GM19239 (cell line): ENCODE data around the gene RELN.

ENCODE experiments used
- DNase-seq: peaks from one replicate; pipeline ENCODE4 v3.0.0; 2011; ENCODE audit warnings: low spot score; ENCODE audit not compliant: insufficient read length
- FAIRE-seq: peaks from 2 replicates; lab custom pipeline; 2011; peaks lifted over from hg19 to GRCh38; lab: Jason Lieb, UNC

The RELN gene

DNA sequence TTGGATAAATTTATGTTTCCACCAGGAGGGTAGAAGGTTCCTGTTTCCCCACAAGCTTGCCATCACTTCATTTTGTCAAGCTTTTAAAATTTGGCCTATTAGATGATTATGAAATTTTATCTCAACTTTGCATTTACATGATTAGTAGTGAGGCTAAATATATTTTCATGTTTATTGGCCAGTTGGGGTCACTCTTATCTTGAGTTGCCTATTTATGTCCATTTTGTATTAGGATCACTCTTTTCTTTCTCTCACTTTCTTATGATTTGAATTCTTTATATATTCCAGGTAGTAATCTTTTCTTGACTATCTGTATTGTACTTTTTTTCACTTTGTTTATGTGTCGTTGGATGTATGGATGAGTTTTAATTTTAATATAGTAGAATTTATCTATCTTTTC is 324.9 kb downstream of the RELN start:
- FAIRE-seq = no peak

GRCh38 chr7:103660455-103661371 is 328.7 kb downstream of the RELN start:
- DNase-seq (no peak), FAIRE-seq (no peak)

More for the DNA sequence above, 324.9 kb downstream of the RELN start:
- no peak for DNase-seq

DNA sequence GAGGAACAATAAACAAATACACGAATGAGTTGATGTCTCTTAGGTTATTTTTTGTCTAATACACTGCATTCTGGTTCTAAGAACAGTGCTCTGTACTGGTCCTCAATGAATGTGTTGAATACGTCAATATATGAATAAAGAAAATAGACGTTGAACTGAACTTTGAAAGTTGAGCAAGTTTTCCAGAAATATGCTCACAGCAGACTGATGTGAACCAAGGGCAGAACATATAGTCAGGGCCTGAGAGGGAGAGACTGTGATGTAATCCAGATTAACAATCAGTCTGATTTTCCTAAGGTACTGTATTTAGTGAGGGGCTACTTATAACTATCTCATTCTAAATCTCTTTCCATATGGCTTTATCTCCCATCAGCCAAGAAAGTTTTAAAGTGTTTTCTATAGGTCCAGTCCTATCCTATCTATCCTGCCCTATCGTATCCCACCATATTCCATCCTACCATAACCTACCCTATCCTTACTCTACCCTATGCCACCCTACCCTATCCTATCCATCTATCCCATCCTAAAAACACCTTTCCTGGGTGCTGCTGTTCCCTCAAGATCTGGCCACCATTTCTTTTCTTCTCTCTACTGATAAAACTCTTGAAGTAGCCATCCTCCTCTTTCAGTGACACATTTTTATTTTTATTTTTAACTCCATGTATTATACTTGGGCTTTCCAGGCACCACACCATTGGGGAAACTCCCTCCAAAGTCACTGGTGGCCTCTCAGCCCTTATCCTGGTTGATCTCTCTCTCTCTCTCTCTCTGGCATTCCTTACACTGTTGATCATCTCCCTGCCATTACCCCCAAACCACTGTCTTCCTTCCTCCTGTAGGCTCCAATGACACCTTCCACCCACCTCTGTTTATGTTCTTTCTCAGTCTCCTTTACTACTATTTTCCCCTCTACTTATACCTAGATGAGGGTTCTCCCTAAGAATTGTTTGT is 331.1 kb downstream of the RELN start:
- DNase-seq (no peak), FAIRE-seq (no peak)

GRCh38 chr7:103657474-103657894 is 332.0 kb downstream of the RELN start:
- no peak for FAIRE-seq
- DNase-seq = no peak

GRCh38 chr7:103656221-103656620 is 333.2 kb downstream of the RELN start:
- FAIRE-seq (no peak), DNase-seq (no peak)

DNA sequence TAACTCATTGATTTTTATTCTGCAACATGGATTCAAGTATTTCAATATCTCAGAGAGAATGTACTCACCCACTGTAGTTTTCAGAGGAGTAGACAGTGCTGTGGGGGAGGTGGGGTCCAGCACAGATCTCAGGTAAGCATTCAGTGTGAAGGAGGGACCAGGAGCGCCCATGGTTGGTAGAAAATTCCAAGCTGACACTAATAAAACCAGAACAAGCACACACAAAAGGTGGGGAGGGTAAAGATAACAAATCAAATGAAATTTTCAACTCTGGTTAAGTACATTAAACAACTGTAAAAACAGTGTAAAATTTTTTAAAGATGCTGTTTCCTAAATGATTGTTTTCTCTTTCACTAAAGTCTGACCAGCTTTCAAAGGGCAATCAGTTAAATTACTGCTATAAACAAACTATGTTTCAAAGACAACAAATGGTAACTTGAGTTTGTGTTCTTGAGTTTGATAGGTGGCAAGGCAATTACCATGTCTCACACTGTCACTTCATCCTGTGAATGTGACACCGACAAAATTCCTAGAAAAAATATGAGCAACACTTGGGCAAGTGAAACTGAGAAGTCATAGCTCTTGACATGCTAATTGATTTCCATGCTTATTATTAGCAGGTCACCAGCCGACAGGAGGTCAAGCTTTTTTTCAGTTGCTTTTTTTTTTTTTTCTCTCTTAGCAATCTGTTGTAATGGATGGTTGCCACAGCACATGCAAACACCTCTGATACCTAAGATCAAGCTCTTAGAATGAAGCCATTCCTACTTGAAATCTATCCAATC is 337.7 kb downstream of the RELN start:
- DNase-seq = no peak
- FAIRE-seq = no peak

DNA sequence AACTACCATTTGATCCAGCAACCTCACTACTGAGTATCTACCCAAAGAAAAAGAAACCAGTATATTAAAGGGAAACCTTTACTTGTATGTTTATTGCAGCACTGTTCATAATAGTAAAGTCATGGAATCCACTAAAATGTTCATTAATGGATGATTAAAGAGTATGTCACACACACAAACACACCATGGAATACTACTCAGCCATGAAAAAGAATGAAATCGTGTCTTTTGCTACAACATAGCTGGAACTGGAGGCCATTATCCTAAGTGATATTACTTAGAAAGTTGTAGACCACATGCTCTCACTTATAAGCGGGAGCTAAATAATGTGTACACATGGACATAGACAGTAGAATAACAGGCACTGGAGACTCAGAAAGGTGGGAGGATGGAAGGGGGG is 340.4 kb downstream of the RELN start:
- FAIRE-seq (no peak), DNase-seq (no peak)

GRCh38 chr7:103648135-103648534 is 341.3 kb downstream of the RELN start:
- DNase-seq (no peak), FAIRE-seq (no peak)

DNA sequence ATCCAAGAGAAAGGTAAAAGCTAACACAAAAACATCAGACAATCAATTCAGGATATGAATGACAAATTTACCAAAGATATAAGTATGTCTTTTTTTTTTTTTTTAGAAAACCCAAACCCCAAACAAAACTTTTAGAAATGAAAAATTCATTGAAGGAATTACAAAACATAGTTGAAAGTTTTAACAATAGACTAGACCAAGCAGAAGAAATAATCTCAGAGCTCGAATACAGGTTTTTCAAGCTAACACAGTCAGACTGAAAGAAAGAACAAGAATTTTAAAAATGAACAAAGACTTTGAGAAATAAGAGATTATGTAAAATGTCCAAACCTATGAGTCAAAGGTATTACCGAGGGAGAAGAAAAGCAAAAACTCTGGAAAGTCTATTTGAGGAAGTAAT is 345.1 kb downstream of the RELN start:
- no peak for FAIRE-seq
- DNase-seq = no peak

- no peak for DNase-seq
- FAIRE-seq = no peak
Observed at GRCh38 chr7:103640031-103640779, 349.3 kb downstream of the RELN start.

GRCh38 chr7:103637726-103638125 is 351.7 kb downstream of the RELN start:
- no peak for DNase-seq
- FAIRE-seq = no peak

DNA sequence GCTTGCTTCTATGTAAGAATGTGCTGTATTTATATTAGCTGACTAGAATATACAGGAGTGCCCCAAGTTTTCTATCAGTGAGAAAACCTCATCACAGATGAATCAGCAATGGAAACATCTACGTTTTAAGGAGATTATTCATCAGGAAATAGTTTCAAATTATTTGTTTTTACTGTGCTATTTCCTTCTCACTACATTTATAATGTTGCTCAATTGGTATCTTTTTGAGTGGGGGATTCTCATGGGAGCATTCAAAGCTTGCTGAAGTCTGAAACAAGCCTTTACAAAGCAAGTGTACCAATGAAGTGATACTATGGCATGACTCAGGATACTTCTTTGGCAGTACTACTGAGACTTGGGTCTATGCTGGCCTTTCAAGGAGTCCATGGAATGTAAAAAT is 352.4 kb downstream of the RELN start:
- DNase-seq = no peak

DNA sequence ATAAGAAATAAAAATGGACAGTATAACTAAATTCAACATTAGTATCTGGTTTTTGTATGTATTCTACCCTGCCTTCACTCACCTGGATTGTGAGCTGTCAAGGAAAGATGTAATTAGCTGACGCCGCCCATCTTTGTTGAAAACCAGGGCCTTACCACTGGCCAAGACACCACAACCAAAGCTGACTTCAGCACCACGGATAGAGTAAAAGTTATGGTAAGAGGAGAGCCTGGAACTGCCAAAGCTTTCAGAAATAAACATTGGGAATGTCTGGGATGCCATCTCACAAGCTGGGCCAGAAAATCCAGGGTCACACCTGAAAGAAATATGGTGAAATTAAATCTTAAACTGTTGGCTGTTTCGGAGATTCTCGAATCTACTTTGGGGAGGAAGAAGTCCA is 353.3 kb downstream of the RELN start:
- FAIRE-seq (no peak), DNase-seq (no peak)

More for the DNA sequence above, 352.4 kb downstream of the RELN start:
- no peak for FAIRE-seq

- FAIRE-seq (no peak), DNase-seq (no peak)
Observed at GRCh38 chr7:103632972-103633371, 356.5 kb downstream of the RELN start.

DNA sequence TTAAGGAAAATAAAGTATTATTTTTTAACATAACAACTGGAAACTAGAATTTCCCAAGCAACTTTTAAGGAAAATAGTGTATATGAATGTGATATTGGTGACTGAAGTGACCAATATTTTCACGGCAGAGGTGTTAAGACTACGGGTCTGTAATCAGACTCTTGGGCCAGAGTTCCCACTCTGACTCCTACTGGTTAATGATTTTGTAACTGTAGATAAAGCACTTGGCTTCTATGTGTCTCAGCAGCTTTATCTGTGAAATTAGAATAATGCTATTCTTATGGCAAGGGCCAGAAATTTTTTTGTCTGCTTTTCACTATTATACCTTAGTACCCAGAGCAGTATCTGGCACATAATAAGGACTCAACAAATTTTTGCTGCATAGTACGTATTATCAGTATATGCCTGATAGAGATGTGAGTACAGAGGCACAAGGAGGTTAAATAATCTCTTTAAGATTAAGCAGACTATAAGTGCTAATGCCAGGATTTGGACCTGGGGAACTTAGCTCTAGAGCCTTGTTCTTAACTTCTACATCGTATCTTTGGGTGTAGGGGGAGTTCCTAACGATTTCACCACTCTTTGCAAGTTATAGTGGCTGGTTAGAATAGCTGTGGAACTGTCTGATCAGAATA is 357.3 kb downstream of the RELN start:
- FAIRE-seq = no peak
- DNase-seq = no peak

GRCh38 chr7:103630318-103630717 is 359.1 kb downstream of the RELN start:
- no peak for FAIRE-seq
- no peak for DNase-seq

- FAIRE-seq = no peak
- DNase-seq = no peak
Observed at GRCh38 chr7:103628742-103629141, 360.7 kb downstream of the RELN start.

DNA sequence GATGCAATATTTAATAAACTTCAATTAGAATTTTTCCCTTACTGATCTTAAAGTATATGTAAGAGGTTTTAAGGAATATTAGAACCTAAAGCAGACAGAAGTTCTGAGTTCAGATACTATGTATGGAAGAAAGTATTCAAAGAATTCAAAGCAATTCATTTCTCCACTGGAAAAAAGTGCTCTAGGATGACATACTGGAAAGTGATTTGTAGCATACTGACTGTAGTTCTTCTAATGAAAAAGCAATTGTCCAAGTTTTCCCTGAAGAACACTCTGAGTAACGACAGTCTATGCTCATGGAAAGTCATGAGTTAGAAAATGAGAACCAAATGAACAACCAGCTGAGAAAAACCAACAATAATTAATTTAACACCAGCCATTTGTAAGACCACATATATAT is 362.7 kb downstream of the RELN start:
- FAIRE-seq (no peak), DNase-seq (no peak)

DNA sequence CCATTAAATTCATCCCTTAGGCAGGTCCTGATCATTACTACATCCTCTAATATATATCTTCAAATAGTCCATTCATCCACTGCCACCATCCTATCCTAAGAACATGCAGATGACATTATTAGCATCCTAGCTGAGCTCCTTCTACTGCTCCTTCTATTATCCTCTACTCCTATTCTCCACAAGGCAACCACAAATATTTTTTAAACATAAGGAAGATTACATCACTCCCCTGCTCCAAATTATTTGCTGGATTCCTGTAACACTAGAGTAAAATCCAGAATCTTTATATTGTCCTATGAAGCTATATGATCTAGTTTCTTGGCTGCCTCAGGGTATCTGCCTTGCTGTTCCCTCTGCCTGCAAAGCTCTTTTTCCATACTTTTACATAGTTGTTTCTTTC is 367.2 kb downstream of the RELN start:
- DNase-seq (no peak), FAIRE-seq (no peak)
